Body of pancreas (tissue), 4 donors: ENCODE results near the gene KIAA1191.

ENCODE experiments used
- CTCF ChIP-seq, 7 experiments: fragments of 450-650 bp in 4 of 7; fragments of 200-600 bp in 3 of 7; sonication (generic) in 3 of 7; IDR thresholded peaks; one replicate each; pipeline ENCODE4 v1.5.1; 2016 to 2019; ENCODE audit warnings: antibody characterized with exemption in 7 of 7
- POLR2A ChIP-seq, 3 donors: fragments of 450-650 bp; IDR thresholded peaks; one replicate each; pipeline ENCODE4 v1.6.1; 2016; ENCODE audit warnings: antibody characterized with exemption in 3 of 3, mild to moderate bottlenecking in 2 of 3

GRCh38 chr5:176334031-176334770, 27.4 kb downstream of the KIAA1191 start:
- no peak for TF ChIP-seq CTCF (IDR thresholded peaks at IDR 0.05)
- no peak for TF ChIP-seq POLR2A (IDR thresholded peaks at IDR 0.05)
